NCI-H1417 treated with DMSO at 0.1 percent for 48 hours (cell line): ENCODE data around the gene CCDC106.

ENCODE experiments used
- DNase-seq: peaks from one replicate; lab custom pipeline; 2025; lab: John Stamatoyannopoulos, UW

CCDC106 gene

GRCh38 chr19:55684946-55685681 is 37.1 kb downstream of the CCDC106 start:
- DNase-seq, result no peak

- DNase-seq, result no peak
These were observed 37.8 kb downstream of the CCDC106 start for GRCh38 chr19:55685776-55686175.

GRCh38 chr19:55686311-55687050 is 38.5 kb downstream of the CCDC106 start:
- DNase-seq, result no peak

GRCh38 chr19:55687281-55688201 is 39.5 kb downstream of the CCDC106 start:
- DNase-seq, result no peak

- DNase-seq, result no peak
These were observed 40.6 kb downstream of the CCDC106 start for GRCh38 chr19:55688422-55689218.

GRCh38 chr19:55689411-55690108 is 41.5 kb downstream of the CCDC106 start:
- no peak for DNase-seq

GRCh38 chr19:55690109-55690768 is 42.2 kb downstream of the CCDC106 start:
- DNase-seq, result no peak

GRCh38 chr19:55690769-55691545 is 42.9 kb downstream of the CCDC106 start:
- no peak for DNase-seq

GRCh38 chr19:55691561-55692481 is 43.8 kb downstream of the CCDC106 start:
- no peak for DNase-seq

GRCh38 chr19:55692681-55693081 is 44.7 kb downstream of the CCDC106 start:
- no peak for DNase-seq

GRCh38 chr19:55693336-55693974 is 45.4 kb downstream of the CCDC106 start:
- DNase-seq, result no peak

- DNase-seq, result no peak
These were observed 46.2 kb downstream of the CCDC106 start for GRCh38 chr19:55694241-55694655.

GRCh38 chr19:55694656-55695491 is 46.9 kb downstream of the CCDC106 start:
- no peak for DNase-seq

- DNase-seq, result no peak
These were observed 47.7 kb downstream of the CCDC106 start for GRCh38 chr19:55695511-55696290.

- DNase-seq, result no peak
These were observed 48.5 kb downstream of the CCDC106 start for GRCh38 chr19:55696301-55697068.

- DNase-seq, result no peak
These were observed 49.0 kb downstream of the CCDC106 start for GRCh38 chr19:55697069-55697440.
